Stimulated activated naive CD8-positive, alpha-beta T cell treated with anti-CD3 and anti-CD28 coated beads, Interleukin-15, Interleukin-2, amounts not matched to agents 100 ng/mL and 50 ng/mL, for 24 hours (primary cell): ENCODE results near the gene EEIG1.

Source experiments
- H3K27ac Mint-ChIP-seq: one replicate; pipeline ENCODE4 v1.8.0; 2021; ENCODE audit warnings: mild to moderate bottlenecking, mixed read lengths
- H3K27me3 Mint-ChIP-seq: one replicate; pipeline ENCODE4 v1.8.0; 2021; ENCODE audit warnings: mixed read lengths
- H3K36me3 Mint-ChIP-seq: one replicate; pipeline ENCODE4 v1.8.0; 2021; ENCODE audit warnings: low read depth, mixed read lengths
- H3K4me1 Mint-ChIP-seq: one replicate; pipeline ENCODE4 v1.8.0; 2021; ENCODE audit warnings: low read depth, mixed read lengths
- H3K4me3 Mint-ChIP-seq: one replicate; pipeline ENCODE4 v1.8.0; 2021; ENCODE audit warnings: mild to moderate bottlenecking, mixed read lengths
- H3K9me3 Mint-ChIP-seq: one replicate; pipeline ENCODE4 v1.8.0; 2021; ENCODE audit warnings: mixed read lengths

The EEIG1 gene

GRCh38 chr9:127947841-127948710 is 32.7 kb downstream of the EEIG1 start:
- Mint-ChIP-seq H3K36me3 (peaks cover 16% of the 10 kb centered on the region), H3K27ac (peak overlapping the region; percentile 75), H3K27me3 (no peaks in the 10 kb centered on the region), H3K4me1 (peaks cover 48% of the 10 kb centered on the region), H3K9me3 (no peaks in the 10 kb centered on the region), H3K4me3 (no peak overlapping the region)

DNA sequence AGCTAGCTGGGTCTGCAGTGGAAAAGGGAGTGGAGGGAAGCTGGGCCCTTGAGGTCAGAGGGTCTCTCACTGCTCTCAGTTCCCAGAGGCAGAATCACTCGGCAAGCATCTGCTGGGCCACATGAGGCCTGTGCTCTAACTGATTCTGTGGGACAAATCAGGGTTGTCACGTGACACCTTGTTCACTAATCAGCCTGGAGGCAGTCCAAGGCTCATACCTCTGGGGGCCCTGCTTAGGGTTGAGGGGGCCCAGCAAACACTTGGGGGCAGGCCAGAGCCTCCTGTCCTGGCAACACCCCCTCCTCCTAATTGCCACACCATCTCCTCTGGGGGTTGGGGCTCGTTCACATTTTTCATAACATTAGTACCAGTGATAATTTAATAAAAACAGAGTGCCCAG is 34.1 kb downstream of the EEIG1 start:
- Mint-ChIP-seq H3K9me3 (no peaks in the 10 kb centered on the region), H3K36me3 (peaks cover 20% of the 10 kb centered on the region), H3K27me3 (no peaks in the 10 kb centered on the region), H3K27ac (no peak overlapping the region), H3K4me3 (no peak overlapping the region), H3K4me1 (peaks cover 46% of the 10 kb centered on the region)

- H3K27me3 Mint-ChIP-seq, result no peaks in the 10 kb centered on the region
- no peak overlapping the region for H3K4me3 Mint-ChIP-seq
- peaks cover 20% of the 10 kb centered on the region for H3K36me3 Mint-ChIP-seq
- peak overlapping the region; percentile 16 for H3K27ac Mint-ChIP-seq
- no peaks in the 10 kb centered on the region for H3K9me3 Mint-ChIP-seq
- H3K4me1 Mint-ChIP-seq, result peaks cover 40% of the 10 kb centered on the region
Measured at GRCh38 chr9:127945942-127946341, 34.8 kb downstream of the EEIG1 start.

DNA sequence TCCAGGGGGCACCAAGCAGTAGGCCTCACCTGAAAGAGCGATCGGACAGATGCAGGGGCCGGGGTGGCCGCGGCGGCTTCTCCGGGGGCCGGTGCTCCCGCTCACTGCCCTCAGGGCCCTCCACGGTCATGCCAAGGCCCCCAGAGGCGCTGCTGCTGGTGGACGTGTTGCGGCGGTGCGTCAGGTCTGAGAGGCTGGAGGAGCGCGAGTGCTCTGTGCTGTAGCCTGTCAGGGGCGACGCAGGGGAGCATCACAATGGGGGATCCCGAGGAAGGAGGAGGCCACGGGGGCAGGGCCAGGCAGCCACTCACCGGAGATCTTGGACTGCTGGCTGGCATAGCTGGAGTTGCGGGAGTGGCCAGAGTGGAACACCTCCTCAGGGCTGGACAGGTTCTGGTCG is 35.5 kb downstream of the EEIG1 start:
- Mint-ChIP-seq H3K9me3 (no peaks in the 10 kb centered on the region), H3K27me3 (no peaks in the 10 kb centered on the region), H3K36me3 (peaks cover 20% of the 10 kb centered on the region), H3K27ac (no peak overlapping the region), H3K4me3 (no peak overlapping the region), H3K4me1 (peaks cover 34% of the 10 kb centered on the region)

- no peak overlapping the region for H3K27ac Mint-ChIP-seq
- H3K4me1 Mint-ChIP-seq, result peaks cover 27% of the 10 kb centered on the region
- H3K27me3 Mint-ChIP-seq, result no peaks in the 10 kb centered on the region
- H3K36me3 Mint-ChIP-seq, result peaks cover 20% of the 10 kb centered on the region
- no peaks in the 10 kb centered on the region for H3K9me3 Mint-ChIP-seq
- no peak overlapping the region for H3K4me3 Mint-ChIP-seq
Measured at GRCh38 chr9:127944586-127945218, 36.1 kb downstream of the EEIG1 start.

GRCh38 chr9:127943731-127944144 is 37.1 kb downstream of the EEIG1 start:
- Mint-ChIP-seq H3K36me3 (peaks cover 18% of the 10 kb centered on the region), H3K4me3 (no peak overlapping the region), H3K27me3 (no peaks in the 10 kb centered on the region), H3K4me1 (peaks cover 23% of the 10 kb centered on the region), H3K27ac (no peak overlapping the region), H3K9me3 (no peaks in the 10 kb centered on the region)

DNA sequence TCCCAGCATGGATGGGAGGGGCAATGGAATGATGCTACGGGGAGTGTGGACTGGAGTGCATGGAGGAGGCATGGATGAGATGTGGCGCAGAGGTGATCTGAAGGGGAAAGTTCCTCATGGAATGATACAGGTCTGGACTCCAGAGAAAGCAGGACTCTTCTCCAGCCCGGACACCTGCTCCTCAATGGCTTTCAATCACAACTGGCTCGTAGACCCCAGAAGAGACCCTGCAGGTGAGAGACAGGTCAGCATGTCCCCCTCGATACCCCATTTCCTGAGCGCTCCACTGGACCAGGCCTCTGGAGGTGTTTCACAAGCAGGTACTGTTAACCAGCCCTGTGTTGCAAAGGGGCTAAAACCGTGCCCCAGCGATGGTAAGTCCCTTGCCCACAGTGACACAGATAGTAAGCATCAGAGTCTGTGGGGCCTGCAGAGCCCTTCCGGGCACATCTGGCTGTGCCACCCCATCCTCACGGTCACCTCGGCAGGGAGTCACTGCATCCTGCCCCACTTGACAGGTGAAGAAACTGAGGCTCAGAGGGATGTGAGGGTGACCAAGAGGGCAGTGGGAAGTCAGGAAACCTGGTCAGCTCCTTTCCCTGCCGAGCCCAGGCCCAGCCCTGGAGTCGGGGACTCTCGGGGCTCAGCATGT is 37.7 kb downstream of the EEIG1 start:
- Mint-ChIP-seq H3K27me3 (no peaks in the 10 kb centered on the region), H3K36me3 (peaks cover 16% of the 10 kb centered on the region), H3K4me3 (no peak overlapping the region), H3K9me3 (no peaks in the 10 kb centered on the region), H3K27ac (peak overlapping the region; percentile 65), H3K4me1 (peaks cover 24% of the 10 kb centered on the region)

GRCh38 chr9:127942216-127943010 is 38.4 kb downstream of the EEIG1 start:
- Mint-ChIP-seq H3K9me3 (no peaks in the 10 kb centered on the region), H3K27ac (peak overlapping the region; percentile 65), H3K4me1 (peaks cover 31% of the 10 kb centered on the region), H3K4me3 (no peak overlapping the region), H3K27me3 (no peaks in the 10 kb centered on the region), H3K36me3 (peaks cover 12% of the 10 kb centered on the region)

GRCh38 chr9:127941961-127942215 is 38.9 kb downstream of the EEIG1 start:
- Mint-ChIP-seq H3K9me3 (no peaks in the 10 kb centered on the region), H3K27ac (no peak overlapping the region), H3K4me1 (peaks cover 35% of the 10 kb centered on the region), H3K4me3 (no peak overlapping the region), H3K27me3 (no peaks in the 10 kb centered on the region), H3K36me3 (peaks cover 14% of the 10 kb centered on the region)

GRCh38 chr9:127941062-127941960 is 39.5 kb downstream of the EEIG1 start:
- no peaks in the 10 kb centered on the region for H3K9me3 Mint-ChIP-seq
- no peaks in the 10 kb centered on the region for H3K27me3 Mint-ChIP-seq
- peaks cover 41% of the 10 kb centered on the region for H3K4me1 Mint-ChIP-seq
- H3K27ac Mint-ChIP-seq, result no peak overlapping the region
- H3K36me3 Mint-ChIP-seq, result peaks cover 14% of the 10 kb centered on the region
- H3K4me3 Mint-ChIP-seq, result no peak overlapping the region

DNA sequence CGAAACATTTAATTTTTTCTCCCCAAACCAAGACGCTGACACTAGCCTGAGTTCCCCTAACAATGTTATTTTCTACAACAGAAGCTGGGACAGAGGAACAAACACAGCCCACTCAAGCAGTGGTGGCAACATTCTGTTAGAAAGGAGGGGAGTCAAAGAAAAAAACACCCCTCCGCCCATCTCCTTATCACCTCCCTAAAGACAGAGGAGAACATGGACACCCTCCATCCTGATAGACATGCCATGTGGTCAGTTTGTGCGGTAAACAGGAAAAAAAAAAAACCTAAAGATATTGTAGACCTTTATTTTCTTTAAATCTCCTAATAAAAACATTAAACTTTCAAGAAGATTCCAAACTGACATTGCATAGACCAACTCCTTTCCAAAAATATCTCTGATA is 40.2 kb downstream of the EEIG1 start:
- H3K9me3 Mint-ChIP-seq, result no peaks in the 10 kb centered on the region
- H3K27ac Mint-ChIP-seq, result peak overlapping the region; percentile 63
- H3K4me3 Mint-ChIP-seq, result no peak overlapping the region
- H3K36me3 Mint-ChIP-seq, result peaks cover 22% of the 10 kb centered on the region
- peaks cover 48% of the 10 kb centered on the region for H3K4me1 Mint-ChIP-seq
- H3K27me3 Mint-ChIP-seq, result no peaks in the 10 kb centered on the region

DNA sequence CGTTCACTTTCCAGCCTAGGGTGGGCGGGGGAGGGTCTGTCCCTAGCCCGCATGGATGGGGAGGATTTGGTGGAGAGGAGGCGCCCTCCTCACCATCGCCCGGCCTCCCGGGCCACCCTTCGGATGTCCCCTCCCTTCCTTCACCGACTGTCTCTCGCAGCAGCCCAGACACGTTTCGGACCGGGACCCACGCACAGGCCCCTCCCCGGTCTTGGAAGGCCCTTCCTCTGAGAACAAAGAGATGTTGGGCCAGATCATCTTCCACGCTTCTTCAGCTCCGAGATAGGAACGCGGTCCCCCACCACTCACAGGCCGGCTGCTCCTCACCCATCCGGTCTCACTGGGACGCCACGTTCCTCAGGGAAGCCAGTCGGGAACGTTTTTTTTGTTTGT is 42.5 kb downstream of the EEIG1 start:
- Mint-ChIP-seq H3K4me3 (peak overlapping the region; percentile 35), H3K36me3 (peaks cover 20% of the 10 kb centered on the region), H3K27me3 (no peaks in the 10 kb centered on the region), H3K4me1 (peaks cover 49% of the 10 kb centered on the region), H3K9me3 (no peaks in the 10 kb centered on the region), H3K27ac (peak overlapping the region; percentile 72)

- H3K36me3 Mint-ChIP-seq, result peaks cover 16% of the 10 kb centered on the region
- peaks cover 44% of the 10 kb centered on the region for H3K4me1 Mint-ChIP-seq
- H3K27me3 Mint-ChIP-seq, result no peaks in the 10 kb centered on the region
- peak within 1 kb of the TSS; percentile 87 for H3K27ac Mint-ChIP-seq
- H3K9me3 Mint-ChIP-seq, result no peaks in the 10 kb centered on the region
- peak within 1 kb of the TSS; percentile 92 for H3K4me3 Mint-ChIP-seq
Measured at GRCh38 chr9:127937388-127938297, 43.1 kb downstream of the EEIG1 start, which contains the start of gene DPM2. DPM2 (minus strand) TSS chr9:127937854; CDS start chr9:127937820, 34 bp downstream.
